DMS153 treated with DMSO at 0.1 percent for 48 hours (cell line): ENCODE data around the gene POU2F3.
"Not testable (repeated sequence)": the region's sequence is repeated elsewhere in the genome, so short reads cannot be mapped to it uniquely, and the experiment has no call there.

Source experiments
- DNase-seq: peaks from one replicate; lab custom pipeline; 2025; ENCODE audit not compliant: unreplicated experiment; lab: John Stamatoyannopoulos, UW

POU2F3 gene

DNA sequence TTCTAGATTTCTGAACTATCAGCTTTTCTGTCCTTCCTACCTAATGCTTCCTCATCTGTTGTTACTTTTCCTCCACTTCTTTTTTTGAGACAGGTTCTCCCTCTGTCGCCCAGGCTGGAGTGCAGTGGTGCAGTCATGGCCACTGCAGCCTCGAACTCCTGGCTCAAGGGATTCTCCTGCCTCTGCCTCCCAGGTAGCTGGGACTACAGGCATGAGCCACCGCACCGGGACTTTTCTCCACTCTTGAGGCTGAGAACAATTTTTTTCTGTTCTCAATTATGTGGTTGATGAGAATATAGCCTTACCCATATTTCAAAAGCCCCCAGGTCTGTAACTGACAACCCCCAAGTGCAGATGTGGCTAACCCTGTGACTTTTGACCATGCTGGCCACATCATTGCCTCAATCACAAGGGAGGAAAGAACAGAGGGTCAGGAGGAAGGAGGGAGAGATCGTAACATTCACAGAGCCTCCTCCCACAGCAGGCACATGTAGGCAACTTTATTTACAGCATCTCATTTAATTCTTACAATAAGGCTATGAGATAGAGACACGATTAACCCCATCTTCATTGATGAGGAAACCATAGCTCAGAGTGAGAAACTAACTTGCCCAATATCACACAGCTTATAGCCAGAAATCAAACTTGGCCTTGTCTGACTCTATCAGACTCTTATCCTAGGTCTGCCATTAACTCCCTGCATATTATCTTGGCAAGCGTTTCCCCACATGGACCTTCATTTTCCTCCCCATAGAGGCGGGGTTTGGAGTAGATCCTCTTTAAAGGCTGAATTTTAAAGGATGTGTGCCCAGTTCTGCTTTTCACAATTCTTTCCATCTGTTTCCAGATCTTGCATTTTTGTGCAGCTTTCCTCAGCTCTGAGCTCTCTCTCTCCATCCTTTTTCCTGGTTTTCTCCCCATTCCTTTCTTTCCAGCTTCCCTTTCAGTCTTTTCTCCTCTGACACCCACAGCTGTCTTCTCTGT is 9.6 kb downstream of the POU2F3 start:
- no peak for DNase-seq

DNA sequence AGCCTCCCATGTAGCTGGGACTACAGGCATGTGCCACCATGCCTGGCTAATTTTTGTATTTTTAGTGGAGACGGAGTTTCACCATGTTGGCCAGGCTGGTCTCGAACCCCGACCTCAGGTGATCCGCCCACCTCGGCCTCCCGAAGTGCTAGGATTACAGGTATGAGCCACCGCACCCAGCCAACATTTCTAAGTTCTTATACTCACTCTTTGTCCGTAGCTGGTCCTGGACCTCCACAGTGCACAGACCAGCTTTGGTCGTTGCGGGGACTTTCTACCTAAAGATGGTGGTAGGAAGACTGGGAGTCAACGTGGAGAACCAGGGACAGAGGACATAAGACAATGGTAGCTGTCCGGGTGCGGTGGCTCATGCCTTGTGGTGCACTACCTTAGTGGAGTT is 13.4 kb downstream of the POU2F3 start:
- DNase-seq = not testable (repeated sequence)

DNA sequence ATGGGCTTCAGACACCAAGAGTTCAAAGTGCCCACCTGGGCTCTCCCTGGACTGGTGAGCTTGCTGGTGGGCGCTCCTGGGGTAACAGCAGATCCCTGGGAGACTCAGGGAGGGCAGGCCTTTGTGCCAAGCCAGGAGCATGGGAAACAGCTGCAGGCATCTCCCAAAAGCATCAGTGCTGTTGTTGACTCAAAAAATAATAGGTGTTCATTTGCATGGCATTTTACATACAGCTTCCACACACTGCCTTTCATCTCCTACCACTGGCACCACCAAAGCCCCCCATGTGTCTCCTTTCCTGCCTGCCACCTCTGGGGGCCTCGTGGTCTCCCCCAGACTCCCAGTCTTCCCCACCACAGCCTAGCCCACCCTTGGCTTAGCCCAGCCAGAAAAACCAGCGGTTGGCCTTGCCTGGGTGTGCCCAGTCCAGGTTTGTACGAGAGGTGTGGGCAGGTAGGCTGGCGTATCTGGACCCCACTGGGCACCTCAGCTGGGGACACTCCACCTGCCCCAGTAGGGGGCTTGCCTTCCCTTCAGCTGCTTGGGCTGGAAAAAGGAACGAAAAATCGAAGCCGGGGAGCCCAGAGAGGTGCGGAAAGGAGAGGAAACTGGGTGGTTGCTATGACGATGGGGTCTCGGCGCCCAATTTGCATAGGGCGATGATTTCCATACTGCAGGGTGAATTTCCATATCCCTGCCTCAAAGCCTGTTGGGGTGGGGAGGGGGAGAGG is 15.0 kb downstream of the POU2F3 start:
- DNase-seq = no peak

DNA sequence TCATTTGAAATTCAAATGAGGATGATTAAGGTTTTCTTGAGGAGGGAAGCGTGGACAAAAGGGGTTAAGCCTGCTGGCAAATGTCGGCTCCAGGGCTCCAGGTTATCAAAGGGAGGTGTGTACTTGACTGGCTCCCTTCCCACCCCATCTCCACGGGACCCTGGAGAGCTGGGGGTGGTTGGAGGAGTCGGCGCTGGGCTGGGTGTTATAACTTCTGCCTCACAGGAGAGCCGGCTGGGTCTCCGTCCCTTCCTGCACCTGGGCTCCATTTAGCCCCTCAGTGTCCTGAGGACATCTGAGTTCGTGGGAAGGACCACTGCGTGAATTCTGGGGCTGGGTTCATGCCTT is 15.6 kb downstream of the POU2F3 start:
- no peak for DNase-seq

DNA sequence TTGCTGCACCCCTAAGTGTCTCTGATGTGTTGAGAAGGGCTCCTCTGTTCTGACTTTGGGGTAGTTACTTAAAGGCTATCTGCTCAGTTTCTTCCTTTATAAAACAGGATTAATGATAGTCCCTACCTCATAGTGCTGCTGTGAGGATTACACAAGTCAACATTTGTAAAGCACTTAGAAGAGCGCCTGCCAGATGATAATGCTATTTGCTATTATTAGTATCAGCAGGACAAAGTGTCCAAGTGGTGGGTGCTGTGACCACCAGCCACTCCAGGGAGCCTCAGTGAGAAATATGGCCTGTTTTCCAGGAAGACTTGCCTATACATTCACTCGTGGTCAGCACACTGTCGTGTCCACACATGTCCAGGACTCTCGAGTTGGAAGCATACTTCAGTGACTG is 16.2 kb downstream of the POU2F3 start:
- no peak for DNase-seq

DNA sequence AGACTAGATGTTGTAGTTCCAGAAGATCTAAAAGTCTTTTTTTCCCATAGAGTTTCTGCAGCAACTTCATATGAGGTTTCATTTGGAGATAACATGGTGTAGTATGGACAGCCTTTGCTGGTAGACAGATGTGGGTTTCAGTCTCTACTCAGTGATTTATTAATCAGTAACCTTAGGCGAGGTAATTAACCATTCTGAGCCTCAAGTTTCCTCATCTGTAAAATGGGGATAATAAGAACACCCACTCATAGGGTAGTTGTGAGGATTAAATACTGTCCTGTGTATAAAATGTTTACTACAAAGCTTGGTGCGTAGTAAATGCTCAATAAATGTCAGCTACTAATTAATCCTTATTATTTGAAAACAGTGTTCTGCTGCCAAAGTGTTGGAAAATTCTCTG is 16.8 kb downstream of the POU2F3 start:
- no peak for DNase-seq

DNA sequence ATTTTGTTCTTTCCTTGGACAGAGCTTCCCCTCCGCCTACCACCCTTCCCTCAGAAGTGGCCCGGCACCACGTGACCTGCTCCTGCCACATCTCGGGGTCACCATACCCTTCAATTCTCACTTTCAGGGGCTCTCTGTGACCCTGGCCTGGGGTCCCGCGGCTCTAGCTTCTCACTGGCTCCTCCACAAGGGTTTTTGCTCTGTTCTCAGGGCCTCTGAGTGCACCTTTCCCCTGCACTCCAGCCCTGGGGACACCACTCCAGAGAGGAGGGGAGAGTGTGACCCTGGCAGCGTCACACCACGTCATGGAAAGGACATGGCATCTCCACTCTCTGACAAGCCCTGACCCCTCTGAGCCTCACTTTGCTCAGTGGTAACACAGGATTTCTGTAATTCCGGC is 17.4 kb downstream of the POU2F3 start:
- DNase-seq = no peak

DNA sequence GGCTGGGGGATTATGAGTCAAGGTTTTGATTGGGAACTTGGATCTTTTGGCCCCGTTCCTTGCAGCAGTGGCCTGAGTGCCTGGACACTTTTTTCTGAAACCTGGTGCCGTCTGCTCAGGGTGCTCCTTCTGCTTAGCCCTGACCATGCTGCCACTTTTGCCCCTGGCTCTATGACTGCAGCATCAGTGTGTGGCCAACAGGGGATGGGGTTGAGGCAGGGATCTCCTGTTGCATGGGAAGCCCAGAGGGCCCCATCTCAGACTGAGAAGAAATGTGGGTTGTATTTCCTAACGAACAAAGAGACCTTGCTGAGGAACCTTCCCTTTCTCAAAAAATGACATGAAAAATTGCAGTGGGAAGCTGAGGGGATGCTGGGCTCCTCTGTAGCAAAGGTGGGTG is 18.7 kb downstream of the POU2F3 start:
- no peak for DNase-seq

DNA sequence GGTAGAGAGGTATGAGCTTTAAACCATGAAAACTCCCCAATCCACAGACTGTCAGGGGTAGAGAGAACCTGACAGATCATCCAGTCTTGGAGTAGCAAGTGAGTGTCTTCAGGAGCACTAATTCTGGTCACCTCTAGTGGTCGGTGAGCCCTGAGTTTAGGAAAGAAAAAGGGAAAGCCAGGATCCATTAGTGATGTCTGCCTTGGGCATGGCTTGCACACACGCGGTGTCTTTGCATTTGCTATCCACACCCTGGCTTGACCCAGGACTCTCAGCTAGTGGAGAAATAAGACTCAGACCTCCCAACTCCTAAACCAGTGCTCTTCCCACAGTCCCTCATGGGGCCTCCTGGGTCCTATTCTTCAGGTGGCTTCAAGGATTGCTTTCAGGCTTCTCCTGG is 19.3 kb downstream of the POU2F3 start:
- DNase-seq = no peak

DNA sequence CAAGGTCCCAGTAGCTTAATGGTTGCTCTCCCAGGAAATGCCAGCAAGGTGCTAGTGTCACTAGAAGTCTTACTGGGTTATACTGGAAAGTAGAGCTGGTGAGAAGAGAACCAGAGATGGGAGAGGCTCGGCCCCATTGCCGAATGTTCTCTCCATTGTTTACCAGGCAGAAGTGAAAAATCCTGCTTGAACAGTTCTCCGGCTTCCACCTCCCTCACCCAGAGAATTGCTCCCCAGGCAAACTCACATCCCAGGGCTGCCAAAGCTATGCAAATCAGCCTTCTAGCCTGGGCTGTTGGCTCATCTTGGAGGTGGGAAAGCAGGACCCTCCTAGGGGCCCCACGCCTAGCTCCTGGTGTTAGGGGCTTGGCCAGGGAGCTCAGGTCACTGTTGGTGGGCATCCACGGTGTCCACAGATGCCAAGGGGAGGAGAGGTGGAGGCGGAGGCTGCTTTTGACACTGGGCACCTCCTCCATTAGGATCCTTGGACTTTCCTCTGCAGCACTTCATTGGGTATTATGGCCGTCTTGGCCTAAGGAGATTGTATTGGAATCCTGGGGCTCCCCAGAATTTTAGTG is 20.1 kb downstream of the POU2F3 start:
- no peak for DNase-seq

DNA sequence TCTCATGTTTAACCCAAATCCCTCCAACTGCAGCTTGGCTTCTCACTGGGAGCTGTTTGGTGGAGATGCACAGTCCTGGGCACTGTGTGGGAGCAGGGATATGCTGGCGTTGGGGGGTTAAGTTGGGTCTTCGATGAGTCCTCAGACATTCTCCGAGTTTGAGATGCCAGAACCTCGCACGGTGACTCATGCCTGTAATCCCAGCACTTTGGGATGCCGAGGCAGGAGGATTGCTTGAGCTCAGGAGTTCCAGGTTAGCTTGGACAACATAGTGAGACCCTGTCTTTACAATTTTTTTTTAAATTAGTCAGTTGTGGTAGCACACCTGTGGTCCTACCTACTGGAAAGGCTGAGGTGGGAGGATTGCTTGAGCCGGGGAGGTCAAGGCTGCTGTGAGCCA is 20.7 kb downstream of the POU2F3 start:
- DNase-seq = no peak

DNA sequence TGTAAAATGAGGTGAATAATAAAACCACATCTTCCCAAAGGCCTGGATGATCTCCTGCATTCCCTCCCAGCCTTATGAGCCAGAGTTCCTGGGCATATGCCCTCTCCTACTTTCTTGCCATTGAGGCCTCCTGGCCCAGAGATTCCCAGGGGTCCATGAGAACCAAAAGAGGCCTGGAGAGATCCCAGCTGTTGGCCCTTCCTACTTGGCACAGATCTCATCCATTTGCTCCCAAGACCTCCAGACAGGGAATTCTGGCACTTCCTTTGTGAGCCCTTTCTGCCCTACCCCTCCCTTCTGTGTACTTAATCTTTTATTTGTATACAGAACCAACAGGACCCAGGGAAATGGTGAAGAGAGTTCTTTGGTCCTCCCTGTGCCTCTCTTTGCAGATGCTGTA is 21.4 kb downstream of the POU2F3 start:
- DNase-seq = no peak

DNA sequence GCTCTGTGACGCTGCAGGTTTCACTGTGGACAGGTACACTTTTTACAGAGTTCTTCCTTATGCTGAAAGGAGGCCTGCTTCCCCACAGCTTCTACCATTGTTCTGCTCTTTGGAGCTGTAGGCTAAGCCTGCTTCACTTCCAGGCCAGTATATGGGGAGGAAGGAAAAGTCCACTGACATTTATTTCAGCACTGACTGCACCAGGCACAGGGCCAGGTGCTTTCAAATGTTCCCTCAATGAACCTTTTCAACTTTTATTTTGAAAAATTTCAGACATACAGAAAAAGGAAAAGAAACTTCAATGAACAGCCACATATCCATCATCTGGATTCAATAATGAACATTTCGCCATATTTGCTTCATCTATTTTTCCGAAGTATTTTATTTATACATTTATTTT is 22.0 kb downstream of the POU2F3 start:
- no peak for DNase-seq

DNA sequence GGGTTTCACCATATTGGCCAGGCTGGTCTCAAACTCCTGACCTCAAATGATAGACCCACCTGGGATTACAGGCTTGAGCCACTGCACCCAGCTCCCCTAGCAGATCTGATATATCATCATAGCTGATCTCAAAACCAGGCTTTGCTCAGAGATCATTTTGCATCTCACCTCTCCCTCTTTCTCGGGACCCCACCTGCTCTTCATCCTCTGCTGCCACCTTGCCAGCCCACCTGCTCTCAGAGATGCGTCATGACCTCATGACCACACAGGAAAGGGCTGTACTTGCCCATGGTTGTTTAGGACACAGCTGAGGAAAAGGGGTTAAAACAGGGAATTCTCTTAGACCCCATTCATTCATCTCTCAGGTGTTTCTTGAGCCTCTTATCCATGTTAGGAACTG is 27.4 kb downstream of the POU2F3 start:
- DNase-seq = no peak

DNA sequence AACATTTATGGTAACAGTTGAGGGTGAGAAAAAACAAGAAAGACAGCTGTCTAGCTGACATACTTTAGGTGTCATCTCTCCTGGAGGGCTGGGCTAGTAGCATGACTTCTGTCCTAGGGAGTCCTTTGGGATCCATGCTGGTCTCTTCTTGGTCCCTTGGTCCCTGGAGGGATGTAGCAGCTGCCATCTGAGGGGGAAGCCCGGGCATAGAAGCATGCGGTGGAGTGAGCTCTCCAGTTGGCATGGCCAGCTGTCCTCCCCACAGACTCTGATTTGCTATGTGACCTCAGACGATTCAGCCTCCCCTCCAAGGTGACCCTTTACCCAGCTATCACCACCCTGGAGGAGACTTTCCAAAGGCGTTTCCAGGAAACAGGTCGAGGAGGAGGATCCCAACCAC is 28.7 kb downstream of the POU2F3 start:
- no peak for DNase-seq

DNA sequence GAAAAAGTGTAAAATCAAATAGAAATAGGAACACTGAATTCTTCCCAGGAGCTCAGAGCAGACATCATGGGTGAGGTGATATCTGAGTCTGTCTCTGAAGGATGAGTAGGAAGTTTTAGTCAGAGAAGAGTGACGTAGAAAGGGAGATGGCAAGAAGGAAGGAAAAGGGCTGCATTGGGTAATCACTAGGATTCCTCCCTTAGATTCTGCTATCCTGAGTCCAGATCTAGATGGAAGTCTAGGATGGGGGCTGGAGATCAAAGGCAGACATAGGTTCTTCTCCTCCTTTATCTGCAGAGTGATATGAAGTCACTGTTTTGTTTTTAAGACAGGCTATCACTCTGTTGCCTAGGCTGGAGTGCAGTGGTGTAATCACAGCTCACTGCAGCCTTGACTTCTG is 30.4 kb downstream of the POU2F3 start:
- DNase-seq = no peak

DNA sequence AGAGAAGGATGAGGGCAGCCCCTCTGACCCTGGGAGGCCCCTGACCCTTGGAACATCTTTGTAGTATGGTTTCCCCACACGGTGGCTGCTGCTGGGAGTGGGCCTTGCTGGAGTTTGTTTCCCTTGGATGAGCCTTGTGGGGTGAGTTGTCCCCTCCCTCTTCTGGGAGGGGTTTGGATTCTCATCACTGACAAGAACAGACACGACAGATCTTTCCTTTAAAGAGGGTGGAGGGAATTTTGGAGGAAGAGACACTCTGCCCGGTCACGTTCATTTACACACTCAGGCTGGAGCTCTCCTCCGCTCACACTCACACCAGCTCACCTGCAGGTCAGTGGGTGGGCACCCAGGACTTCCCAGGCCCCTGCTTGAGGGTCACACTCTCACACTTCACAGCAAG is 31.7 kb downstream of the POU2F3 start:
- DNase-seq = no peak

DNA sequence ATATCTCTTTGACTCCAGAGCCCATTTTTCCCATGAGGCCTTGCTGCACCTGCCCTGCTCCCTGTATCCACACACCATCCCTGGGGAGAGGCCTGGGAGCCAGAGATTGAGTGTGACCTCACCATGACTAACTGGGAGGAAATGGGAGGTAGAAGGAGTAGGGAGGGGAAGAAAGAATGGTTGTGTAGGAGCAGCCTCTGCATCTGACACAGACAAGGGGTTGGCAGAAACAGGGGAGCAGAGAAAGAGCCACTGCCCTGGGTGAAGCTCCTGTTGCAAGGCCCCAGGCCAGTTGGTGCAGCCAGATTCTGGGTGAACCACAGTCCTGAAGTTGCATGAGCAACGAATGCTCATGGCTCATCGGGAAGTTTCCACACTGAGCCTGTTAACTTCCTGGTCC is 32.4 kb downstream of the POU2F3 start:
- no peak for DNase-seq

DNA sequence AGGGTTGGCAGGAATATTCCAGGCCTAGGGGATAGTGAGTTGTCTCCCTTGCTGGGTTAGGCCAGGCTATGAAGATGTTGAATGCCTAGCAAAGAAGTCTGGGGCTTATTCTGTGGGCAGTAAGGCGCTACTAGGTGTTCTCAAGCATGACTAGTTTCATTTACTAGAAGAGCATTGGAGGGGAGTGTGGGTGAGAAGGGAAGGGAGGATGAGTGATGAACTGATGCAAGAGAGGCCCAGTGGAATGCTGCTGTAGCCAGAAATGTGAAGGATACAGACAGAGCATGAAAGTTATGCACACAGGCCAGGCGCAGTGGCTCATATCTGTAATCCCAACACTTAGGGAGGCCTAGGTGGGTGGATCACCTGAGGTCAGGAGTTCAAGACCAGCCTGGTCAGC is 33.5 kb downstream of the POU2F3 start:
- DNase-seq = no peak

DNA sequence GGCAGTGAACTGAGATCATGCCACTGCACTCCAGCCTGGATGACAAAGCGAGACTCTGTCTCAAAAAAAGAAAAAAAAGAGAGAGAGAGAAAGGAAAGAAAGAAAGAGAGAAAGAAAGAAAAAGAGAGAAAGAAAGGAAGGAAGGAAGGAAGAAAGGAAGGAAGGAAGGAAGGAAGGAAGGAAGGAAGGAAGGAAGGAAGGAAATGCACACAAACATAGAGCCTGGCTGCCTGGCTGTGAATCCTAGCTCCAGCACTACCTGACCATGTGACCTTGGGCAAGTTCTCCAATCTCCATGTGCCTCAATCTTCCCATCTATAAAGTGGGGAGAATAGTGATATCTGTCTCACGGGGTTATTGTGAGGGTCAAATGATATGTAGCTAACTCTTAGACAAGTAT is 34.0 kb downstream of the POU2F3 start:
- DNase-seq = not testable (repeated sequence)

DNA sequence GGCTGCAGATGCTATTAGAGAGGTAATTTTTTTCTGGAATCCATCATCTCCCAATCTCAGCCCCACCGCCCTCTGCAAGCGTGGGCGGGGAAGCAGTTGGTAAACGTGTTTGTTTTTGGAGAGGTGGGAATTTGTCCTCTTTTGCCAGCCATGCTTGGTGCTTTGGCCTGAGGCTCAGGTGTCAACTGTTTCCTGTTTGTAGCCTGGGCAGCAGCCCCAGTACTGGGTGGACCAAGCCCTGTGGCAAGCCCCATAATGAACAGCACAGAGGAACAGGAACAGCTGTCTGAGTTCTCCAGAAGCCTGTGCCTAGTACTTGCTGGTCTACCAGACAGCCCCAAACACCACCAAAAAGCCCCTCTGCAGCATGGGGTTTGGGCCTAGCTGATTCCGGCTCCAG is 39.6 kb downstream of the POU2F3 start:
- DNase-seq = no peak

DNA sequence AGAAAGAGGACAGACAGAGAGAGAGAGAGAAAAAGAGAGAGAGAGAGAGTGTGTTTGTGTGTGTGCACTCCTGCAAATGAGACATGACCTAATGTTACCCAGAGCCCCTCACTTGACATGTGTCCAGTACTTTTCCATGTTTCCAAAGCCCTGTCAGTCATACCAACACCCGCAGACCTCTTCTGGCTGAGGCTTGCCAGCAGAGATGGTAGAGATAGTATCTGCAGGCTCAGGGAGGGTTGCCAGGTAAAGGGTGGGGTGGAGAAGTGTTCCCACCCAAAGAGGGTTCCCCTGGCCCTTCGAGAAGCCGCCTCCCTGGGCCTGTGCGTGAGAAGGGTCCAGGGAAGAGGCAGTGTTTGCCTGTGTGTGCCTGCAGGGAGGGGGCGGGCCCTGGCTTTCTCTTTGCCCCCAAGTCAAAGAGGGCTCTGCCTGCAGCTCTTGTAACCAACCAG is 40.7 kb downstream of the POU2F3 start:
- no peak for DNase-seq
